Measurements from ENCODE around the gene B4GALT3.

DNA sequence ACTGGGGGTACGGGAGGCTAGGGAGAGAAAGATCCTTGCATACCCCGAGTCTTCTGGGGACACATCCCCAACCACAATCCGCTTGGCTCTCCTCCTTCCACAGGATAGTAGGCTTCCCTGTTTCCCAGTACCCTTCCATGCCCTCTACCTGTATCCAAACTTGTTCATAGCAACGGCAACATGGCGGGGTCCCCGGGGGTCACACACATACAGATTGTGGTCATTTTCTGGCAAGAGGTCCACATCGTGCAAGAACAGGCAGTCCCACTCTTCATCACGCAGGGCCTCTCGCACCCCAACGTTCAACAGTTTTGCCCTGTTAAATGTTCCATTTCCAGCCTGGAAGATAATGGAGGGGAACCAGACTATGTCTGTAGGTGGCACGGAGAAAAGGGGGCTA is 3.6 kb downstream of the B4GALT3 start:
- TF ChIP-seq EZH2 (IDR thresholded peaks at IDR 0.05; ENCODE audit: borderline replicate concordance, low read depth, low read length) (no peak), HCFC1 (IDR thresholded peaks at IDR 0.05; ENCODE audit: low read depth, low read length) (no peak)
- TF ChIP-seq, protein P1, sequence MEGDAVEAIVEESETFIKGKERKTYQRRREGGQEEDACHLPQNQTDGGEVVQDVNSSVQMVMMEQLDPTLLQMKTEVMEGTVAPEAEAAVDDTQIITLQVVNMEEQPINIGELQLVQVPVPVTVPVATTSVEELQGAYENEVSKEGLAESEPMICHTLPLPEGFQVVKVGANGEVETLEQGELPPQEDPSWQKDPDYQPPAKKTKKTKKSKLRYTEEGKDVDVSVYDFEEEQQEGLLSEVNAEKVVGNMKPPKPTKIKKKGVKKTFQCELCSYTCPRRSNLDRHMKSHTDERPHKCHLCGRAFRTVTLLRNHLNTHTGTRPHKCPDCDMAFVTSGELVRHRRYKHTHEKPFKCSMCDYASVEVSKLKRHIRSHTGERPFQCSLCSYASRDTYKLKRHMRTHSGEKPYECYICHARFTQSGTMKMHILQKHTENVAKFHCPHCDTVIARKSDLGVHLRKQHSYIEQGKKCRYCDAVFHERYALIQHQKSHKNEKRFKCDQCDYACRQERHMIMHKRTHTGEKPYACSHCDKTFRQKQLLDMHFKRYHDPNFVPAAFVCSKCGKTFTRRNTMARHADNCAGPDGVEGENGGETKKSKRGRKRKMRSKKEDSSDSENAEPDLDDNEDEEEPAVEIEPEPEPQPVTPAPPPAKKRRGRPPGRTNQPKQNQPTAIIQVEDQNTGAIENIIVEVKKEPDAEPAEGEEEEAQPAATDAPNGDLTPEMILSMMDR (IDR thresholded peaks at IDR 0.05 in 2 of 3, conservative IDR thresholded peaks at IDR 0.05 in 1 of 3; ENCODE audit: insufficient read depth in 2 of 3, low read depth in 1 of 3, low read length in 3 of 3) = no peak
- TF ChIP-seq, protein P2, sequence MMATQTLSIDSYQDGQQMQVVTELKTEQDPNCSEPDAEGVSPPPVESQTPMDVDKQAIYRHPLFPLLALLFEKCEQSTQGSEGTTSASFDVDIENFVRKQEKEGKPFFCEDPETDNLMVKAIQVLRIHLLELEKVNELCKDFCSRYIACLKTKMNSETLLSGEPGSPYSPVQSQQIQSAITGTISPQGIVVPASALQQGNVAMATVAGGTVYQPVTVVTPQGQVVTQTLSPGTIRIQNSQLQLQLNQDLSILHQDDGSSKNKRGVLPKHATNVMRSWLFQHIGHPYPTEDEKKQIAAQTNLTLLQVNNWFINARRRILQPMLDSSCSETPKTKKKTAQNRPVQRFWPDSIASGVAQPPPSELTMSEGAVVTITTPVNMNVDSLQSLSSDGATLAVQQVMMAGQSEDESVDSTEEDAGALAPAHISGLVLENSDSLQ (IDR thresholded peaks at IDR 0.05) = no peak

Data from K562 (cell line).